ENCODE data around the gene ZBTB22.
"Not testable (repeated sequence)": the region's sequence is repeated elsewhere in the genome, so short reads cannot be mapped to it uniquely, and the experiment has no call there.

ZBTB22 gene, protein sequence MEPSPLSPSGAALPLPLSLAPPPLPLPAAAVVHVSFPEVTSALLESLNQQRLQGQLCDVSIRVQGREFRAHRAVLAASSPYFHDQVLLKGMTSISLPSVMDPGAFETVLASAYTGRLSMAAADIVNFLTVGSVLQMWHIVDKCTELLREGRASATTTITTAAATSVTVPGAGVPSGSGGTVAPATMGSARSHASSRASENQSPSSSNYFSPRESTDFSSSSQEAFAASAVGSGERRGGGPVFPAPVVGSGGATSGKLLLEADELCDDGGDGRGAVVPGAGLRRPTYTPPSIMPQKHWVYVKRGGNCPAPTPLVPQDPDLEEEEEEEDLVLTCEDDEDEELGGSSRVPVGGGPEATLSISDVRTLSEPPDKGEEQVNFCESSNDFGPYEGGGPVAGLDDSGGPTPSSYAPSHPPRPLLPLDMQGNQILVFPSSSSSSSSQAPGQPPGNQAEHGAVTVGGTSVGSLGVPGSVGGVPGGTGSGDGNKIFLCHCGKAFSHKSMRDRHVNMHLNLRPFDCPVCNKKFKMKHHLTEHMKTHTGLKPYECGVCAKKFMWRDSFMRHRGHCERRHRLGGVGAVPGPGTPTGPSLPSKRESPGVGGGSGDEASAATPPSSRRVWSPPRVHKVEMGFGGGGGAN

DNA sequence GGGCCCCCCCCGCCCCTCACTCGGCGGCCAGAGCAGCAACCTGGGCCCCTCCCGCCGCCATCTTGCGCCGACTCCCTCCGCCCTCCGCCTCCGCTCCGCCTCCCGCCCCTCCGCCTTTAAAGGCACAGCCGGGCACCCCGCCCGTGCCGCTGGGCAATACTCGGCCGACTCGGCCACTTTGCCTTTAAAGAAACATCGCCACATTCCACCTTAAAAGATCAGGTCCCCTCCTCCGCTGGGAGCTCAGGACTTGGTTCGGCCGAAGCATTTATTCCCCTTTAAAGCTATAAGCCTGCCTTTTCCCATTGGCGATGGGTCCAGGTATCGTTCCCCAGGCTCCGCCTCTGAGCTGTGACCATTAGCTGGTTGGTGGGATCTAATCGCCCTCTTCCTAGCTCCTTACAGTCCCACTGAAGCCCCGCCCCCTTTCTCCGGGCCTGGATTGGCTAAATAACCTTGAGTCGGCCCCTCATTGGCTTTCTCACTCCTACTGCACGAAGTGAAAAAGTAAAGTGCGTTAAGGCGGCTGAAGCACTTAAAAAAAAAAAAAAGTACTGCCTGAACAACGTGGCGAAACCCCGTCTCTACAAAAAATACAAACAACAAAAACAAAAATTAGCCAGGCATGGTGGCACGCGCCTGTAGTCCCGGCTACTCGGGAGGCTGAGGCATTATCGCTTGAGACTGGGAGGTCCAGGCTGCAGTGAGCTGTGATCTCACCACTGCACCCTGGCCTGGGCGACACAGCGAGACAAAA lies at the start of gene ZBTB22:
TSS of gene ZBTB22 (minus strand) at position 76 of the 757 bp plus-strand sequence. CDS start 828 bp downstream, outside the sequence.
- DNase-seq (ENCODE audit: low spot score), result peak; percentile 91

DNA sequence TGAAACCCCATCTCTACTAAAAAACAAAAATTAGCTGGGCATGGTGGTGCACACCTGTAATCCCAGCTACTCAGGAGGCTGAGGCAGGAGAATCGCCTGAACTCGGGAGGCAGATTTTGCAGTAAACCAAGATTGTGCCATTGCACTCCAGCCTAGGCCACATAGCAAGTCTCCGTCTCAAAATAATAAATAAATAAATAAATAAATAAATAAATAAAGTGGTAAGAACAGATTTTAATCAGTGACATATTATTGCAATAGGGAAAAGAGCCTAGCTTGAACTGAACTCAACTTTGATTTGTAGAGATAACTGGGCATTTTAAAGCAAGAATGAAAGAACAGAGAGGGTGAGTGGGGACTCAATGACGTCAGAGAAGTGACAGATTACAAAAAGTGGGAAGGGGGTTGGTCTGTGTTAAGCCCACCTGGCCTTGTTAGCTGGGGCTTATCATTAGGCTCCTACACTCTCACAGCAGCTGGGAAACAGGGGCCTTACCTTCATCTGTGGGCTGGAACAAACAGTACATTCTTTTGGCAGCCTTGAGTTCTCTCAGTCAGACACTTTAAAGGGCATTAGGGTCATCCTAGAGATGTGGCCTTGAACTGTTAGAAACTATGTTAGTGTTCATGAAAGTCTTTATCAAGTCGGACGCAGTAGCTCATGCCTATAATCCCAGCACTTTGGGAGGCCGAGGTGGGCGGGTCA lies 49.6 kb upstream of the ZBTB22 start:
- DNase-seq (ENCODE audit: low spot score), result no peak

DNA sequence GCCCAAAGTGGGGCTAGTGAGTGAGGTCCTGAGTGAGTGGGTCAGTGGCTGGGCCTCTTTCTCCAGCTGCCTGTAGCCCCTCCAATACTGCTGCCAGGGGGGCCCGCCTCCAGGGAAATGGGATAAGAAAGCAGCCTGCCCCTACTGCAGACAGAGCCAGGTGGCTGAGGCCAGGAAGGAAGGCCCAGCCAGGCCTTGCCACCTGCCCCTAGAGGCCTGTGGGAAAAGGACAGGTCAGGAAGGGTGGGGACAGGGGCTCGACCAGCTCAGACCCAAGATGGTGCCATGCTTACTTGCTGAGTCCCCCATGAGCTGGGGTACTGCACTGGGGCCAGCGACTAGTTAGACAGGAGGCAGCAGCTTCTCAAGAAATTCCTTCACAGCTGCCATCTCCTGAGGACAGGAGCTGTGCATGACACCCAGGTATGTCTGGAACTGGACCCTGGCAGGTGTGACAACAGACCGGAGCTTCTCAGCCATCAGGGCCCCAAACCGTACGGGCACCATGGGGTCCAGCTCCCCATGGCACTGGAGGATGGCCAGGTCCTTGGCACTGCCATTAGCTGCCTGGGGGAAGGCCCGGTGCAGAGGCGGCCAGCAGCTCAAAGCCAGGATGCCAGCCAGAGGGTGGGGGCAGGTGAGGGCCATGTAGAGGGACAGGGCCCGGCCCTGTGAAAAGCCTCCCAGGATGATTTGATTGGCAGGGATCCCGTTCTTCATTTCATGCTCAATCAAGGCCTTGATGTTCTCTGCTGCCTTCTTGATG lies 47.8 kb upstream of the ZBTB22 start:
- not testable (repeated sequence) for DNase-seq (ENCODE audit: low spot score)

DNA sequence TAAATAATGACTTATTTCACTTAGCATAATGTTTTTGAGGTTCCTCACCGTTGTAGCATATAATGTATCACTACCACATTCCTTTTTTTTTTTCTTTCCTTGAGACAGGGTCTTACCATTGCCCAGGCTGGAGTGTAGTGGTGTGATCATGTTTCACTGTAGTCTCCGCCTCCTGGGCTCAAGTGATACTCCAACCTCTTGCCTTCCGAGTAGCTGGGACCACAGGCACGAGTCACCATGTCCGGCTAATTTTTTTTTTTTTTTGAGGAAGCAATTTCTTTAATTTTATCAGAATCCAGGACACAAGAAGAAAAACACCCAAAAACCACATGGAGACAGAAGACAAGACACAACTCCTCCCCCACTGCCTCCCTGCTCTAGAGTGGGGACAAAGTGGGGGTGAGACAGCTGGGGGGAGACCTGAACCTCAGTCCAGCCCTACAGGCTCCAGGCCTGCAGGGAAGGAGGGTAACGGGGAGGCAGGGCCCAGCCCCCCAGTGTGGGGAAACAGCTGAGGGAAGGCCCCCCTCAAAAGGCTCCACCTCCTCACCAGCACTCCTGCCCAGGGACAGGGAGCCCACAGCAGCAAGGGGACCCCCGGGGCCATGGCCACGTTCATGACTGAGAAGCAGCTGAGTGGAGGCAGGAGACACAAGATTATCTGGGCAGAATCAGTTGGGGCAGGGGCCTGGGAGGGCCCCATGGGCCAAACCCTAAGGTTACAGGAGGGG lies 47.1 kb upstream of the ZBTB22 start:
- not testable (repeated sequence) for DNase-seq (ENCODE audit: low spot score)

DNA sequence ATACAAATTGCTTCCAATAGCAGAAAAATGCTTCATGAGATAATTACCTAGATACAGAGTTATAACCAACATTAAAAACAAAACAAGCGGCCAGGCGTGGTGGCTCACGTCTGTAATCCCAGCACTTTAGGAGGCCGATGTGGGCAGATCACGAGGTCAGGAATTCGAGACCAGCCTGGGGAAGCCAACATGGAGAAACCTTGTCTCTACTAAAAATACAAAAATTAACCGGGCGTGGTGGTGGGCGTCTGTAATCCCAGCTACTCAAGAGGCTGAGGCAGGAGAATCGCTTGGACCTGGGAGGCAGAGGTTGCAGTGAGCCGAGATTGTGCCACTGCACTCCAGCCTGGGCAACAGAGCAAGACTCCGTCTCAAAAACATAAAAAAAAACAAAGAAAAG lies 45.9 kb upstream of the ZBTB22 start:
- DNase-seq (ENCODE audit: low spot score), result not testable (repeated sequence)

DNA sequence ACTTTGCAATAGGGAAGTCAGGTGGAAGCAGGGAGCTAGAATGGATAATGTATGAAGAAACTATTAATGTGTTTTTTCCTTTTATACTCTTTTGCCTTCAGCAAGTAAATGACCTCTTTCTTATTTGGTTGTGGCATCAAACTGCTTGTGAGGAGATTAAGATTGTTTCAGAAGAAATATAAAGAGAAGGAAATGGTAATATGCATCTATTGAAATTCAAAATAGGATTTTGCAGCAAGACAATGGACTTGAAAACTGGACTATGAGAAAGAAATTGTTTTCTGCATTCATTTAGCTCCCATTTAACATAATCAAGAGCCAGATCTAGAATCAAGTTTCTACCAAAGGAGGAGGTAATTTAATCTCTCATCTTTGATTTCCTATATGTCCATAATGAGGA lies 41.8 kb upstream of the ZBTB22 start:
- no peak for DNase-seq (ENCODE audit: low spot score)

DNA sequence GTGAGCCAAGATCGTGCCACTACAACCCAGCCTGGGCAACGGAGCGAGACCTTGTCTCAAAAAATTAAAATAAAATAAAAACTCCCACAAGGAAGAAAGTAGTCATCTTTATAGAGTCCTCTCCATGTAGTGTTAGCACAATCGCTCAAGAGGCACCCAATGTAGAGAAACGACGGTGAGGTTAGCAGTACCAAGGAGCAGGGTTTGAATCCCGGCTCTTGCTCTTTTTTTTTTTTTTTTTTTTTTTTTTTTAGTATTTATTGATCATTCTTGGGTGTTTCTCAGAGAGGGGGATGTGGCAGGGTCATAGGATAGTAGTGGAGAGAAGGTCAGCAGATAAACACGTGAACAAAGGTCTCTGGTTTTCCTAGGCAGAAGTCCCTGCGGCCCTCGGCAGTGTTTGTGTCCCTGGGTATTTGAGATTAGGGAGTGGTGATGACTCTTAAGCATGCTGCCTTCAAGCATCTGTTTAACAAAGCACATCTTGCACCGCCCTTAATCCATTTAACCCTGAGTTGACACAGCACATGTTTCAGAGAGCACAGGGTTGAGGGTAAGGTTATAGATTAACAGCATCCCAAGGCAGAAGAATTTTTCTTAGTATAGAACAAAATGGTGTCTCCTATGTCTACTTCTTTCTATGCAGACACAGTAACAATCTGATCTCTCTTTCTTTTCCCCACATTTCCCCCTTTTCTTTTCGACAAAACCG lies 39.8 kb upstream of the ZBTB22 start:
- not testable (repeated sequence) for DNase-seq (ENCODE audit: low spot score)

DNA sequence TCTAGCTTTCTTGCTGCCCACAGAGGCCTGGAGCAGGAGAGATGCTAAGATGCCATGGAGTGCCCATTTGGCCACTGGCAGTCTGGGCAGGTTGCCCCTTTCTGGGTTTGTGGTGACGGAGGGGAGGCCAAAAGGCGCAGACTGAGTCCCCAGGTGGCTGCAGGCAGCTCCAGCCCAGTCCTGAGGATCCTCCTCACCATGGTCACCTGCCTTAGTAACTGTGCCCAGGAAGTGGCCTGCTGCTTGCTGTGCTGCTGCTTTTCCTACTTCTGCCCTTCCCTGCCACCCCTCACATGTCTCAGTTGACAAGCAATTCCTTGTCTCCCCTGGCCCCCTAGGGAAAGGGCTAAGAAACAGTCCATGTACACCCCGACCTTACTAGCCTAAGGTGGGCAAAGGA lies 38.8 kb upstream of the ZBTB22 start:
- DNase-seq (ENCODE audit: low spot score), result no peak

DNA sequence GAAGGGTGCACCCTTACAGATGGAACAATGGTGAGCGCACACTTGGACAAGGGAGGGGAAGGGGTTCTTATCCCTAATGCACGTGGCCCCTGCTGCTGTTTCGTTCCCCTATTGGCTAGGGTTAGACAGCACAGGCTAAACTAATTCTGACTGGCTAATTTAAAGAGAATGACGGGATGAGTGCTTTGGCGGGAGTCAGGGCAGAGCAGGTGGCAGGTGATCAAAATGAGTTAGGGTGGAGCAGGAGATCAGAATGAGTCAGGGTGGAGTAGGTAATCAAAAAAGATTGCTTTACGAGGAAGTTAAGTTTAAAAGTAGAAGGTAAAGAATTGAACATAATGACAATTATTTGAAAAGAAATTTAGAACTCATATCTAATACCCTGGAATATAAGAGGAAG lies 38.3 kb upstream of the ZBTB22 start:
- not testable (repeated sequence) for DNase-seq (ENCODE audit: low spot score)

DNA sequence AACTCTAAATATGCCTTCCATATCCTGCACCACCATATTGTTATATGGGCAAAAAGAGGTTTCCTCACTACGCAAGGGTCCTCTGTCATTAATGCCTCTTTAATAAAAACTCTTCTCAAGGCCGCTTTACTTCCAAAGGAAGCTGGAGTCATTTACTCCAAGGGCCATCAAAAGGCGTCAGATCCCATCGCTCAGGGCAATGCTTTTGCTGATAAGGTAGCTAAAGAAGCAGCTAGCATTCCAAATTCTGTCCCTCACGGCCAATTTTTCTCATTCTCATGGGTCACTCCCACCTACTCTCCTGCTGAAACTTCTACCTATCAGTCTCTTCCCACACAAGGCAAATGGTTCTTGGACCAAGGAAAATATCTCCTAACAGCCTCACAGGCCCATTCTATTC lies 30.3 kb upstream of the ZBTB22 start:
- DNase-seq (ENCODE audit: low spot score), result no peak

DNA sequence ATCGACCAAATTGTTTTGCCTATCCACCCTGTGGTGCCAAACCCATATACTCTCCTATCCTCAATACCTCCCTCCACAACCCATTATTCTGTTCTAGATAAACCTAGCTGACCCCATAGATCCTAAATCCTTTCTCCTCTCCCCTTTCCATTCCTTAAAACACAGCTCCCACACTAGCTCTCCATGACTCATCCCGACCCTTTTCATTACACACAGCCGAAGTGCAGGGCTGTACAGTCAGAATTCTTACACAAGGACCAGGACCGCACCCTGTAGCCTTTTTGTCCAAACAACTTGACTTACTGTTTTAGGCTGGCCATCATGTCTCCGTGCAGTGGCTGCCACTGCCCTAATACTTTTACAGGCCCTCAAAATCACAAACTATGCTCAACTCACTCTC lies 29.4 kb upstream of the ZBTB22 start:
- DNase-seq (ENCODE audit: low spot score), result not testable (repeated sequence)

DNA sequence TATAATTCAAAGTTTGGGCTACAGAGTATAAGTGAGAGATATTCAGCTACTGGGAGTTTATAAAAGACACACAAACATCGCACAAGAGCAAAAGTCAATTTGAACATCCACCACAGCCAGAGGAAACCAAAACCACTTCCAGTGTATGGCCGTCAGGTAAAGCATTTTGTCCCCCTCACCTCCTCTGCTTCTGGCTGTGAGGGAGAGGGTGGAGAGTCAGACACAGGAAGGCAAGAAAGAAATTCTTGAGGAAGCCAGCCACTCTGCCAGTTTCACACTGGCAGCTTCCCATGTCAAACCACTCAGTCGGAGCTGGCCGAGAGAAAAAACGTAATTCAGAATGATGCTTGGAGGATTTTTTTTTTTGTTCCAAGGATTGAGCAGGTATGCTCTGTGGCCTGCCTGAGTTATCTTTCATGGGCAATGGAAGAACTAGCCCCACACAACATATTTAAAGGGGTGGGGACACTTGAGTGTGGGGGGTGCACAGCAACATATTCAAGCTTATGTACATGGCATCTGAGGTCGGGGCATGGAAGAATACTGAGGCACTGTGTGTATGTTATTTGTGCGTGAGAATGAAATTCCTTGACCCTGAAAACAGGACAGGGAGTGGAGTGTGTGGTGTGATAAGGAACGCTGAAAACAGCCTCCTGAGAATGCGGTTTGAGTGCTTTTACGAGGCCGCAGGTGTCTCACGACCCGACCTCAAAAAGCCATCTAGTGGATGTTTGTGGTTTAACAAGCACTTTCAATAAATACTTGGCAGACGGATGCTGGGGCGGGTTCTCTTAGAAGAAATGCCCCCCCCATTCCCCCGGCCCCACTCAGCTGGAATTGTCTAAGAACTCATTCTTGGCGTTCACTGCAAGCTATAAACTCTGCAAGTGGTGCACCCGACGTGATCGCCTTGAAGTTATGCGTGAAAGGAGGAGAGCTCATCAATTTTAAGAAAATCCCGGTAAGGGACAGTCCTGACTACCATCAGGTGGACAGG lies 27.5 kb upstream of the ZBTB22 start:
- peak; percentile 78 for DNase-seq (ENCODE audit: low spot score)

DNA sequence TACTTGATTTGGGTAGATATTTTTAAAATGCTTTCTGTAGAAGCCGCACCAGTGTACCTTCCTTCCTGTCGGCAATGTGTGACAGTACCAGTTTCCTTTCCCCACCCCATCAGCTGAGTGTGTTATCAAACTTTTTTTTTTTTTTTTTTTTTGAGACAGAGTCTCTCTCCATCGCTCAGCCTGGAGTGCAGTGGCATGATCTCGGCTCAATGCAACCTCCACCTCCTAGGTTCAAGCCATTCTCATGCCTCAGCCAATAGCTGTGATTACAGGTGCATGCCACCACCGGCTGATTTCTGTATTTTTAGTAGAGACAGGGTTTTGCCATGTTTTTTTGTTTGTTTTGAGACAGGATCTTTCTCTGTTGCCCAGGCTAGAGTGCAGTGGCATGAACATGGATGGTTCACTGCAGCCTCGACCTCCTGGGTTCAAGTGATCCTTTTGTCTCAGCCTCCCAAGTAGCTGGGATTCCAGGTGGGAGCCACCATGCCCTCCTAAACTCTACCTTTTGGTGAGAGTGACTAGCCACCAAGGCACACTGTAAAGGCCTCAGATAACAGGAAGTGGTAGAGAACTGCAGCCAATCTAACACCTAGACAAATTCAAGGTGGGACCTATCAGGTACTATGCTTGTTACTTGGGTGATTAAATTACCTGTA lies 26.5 kb upstream of the ZBTB22 start:
- DNase-seq (ENCODE audit: low spot score), result peak; percentile 74

DNA sequence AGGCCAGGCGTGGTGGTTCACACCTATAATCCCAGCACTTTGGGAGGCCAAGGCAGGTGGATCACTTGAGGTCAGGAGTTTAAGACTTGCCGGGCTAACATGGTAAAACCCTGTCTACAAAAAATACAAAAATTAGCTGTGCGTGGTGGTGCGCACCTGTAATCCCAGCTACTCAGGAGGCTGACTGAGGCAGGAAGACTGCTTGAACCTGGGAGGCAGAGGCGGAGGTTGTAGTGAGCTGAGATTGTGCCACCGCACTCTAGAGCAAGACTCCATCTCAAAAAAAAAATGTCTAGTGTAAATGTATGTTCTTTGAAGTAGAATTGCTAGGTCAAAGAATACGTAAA lies 26.0 kb upstream of the ZBTB22 start:
- not testable (repeated sequence) for DNase-seq (ENCODE audit: low spot score)

DNA sequence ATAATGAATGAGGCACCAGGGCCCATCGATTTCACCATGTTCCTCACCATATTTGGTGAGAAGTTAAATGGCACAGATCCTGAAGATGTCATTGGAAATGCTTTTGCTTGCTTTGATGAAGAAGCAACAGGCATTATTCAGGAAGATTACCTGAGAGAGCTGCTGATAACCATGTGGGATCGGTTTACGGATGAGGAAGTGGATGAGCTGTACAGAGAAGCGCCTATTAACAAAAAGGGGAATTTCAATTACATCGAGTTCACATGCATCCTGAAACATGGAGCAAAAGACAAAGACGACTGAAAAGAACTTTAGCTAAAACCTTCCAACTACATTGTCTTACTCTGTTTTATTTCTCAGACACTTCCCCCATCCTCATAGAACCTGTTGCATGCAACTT lies 21.6 kb upstream of the ZBTB22 start:
- no peak for DNase-seq (ENCODE audit: low spot score)

DNA sequence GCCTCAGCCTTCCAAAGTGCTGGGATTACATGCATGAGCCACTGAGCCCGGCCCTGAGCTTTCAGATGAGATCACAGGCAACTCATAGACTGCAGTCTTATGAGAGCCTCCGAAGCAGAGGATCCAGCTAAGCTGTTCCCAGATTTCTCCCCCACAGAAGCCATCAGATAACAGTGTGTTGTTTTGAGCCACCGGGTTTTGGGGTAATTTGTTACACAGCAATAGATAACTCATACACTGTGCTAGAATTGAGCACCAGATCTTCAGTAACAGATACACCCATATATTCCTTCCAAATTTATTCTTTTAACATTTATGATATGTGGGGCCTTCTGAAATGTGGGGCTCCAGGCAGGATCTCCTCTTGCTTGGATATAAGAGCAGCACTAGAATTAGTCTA lies 19.0 kb upstream of the ZBTB22 start:
- no peak for DNase-seq (ENCODE audit: low spot score)

DNA sequence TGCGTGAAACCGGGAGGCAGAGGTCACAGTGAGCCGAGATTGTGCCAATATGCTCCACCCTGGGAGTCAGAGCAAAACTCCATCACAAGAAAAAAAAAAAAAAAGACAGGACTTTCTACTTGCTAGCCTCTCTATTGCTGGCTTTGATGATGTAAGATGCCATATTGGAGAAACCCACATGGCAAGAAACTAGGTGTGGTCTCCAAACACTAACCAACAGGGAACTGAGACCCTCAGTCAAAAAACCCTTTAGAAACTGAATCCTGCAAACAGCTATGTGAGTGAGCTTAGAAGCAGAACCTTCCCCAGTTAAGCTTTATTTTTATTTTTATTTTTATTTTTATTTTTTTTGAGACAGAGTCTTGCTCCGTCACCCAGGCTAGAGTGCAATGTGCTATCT lies 18.4 kb upstream of the ZBTB22 start:
- DNase-seq (ENCODE audit: low spot score), result no peak

DNA sequence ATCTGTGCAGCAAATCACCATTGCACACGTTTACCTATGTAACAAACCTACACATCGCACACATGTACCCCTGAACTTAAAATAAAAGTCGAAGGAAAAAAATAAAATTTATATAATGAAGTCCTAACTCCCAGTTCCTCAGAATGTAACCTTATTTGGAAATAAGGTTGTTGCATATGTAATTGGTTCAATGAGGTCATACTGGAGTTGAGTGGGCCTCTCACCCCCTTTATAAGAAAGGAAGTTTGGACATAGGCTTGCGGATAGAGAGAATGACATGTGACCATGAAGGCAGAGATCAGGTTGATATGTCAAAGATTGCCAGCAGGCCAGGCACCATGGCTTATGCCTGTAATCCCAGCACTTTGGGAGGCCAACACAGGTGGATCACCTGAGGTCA lies 16.1 kb upstream of the ZBTB22 start:
- no peak for DNase-seq (ENCODE audit: low spot score)
